Activated CD4-positive, CD25-positive, alpha-beta regulatory T cell treated with anti-CD3 and anti-CD28 coated beads, Interleukin-2, amount 50 U/mL, for 72 hours (primary cell): ENCODE results near the gene FRS2.
A peak's percentile ranks its signal among the peaks of the same experiment; 100 is the strongest.
"Not testable (repeated sequence)": the region's sequence is repeated elsewhere in the genome, so short reads cannot be mapped to it uniquely, and the experiment has no call there.

Experiments
- DNase-seq: peaks from one replicate; pipeline ENCODE4 v3.0.0; 2021

The FRS2 gene, protein sequence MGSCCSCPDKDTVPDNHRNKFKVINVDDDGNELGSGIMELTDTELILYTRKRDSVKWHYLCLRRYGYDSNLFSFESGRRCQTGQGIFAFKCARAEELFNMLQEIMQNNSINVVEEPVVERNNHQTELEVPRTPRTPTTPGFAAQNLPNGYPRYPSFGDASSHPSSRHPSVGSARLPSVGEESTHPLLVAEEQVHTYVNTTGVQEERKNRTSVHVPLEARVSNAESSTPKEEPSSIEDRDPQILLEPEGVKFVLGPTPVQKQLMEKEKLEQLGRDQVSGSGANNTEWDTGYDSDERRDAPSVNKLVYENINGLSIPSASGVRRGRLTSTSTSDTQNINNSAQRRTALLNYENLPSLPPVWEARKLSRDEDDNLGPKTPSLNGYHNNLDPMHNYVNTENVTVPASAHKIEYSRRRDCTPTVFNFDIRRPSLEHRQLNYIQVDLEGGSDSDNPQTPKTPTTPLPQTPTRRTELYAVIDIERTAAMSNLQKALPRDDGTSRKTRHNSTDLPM

GRCh38 chr12:69470189-69471075 is at the start of gene FRS2:
Gene FRS2, plus strand, starts transcription at chr12:69470388. Its CDS starts 98,643 bp downstream, at chr12:69569031.
- DNase-seq = peak; percentile 86

DNA sequence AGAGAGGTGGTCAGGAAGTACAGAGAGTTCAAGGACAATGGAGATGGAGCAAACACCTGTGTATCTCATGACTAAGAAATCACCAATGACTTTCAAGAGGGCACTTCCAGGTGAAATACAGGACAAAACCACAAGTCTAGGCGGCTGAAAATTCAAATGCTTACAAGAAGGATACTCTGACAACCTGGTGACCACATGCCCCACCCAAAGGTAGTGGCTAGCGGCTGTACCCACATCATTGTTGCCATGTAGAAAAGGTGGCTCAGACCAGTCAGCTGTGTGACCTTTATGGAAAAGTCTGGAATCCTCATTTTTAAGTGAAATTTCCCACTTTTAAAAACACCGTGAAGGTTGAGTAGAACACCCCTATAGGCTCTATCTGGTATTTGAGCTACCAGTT is 48.6 kb upstream of the FRS2 start:
- DNase-seq = no peak

DNA sequence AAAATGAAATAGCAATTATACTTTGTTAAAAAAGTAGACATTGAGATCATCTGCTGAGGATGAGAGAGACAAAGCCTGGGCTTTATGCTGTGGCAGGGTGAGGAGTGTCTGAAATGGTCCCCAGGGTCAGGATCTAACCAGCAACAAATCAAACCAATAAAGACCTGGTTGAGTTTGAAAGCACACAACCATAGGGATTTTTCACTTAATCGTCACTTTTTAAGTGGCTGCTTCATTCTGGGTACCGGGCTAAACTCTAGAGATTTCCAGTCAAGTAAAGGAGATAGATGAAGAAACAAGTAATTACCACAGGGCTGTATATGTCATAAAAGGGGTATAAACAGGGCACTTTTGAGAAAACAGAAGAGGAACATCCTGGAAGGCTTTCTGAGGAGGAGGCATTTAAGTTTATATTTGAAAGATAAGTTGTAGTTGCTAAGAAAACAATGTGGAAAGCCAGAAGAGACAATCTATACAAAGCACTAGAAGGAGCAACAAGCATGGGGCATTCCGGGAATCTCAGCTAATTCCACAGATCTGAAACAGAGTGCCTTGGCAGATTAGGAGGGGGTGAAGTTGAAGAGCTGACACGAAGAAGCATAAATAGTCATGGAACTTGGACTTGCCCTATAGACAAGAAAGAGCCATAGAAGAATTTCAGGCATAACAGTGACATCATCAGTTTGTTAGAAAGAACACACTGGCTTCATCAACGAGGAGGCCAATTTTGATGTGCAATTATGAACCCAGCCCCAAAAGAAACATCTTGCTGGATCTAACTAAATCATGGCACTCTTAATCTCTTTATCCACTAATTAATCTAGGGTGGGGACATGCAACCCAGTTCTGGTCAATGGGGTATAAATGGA is 46.9 kb upstream of the FRS2 start:
- DNase-seq = no peak

DNA sequence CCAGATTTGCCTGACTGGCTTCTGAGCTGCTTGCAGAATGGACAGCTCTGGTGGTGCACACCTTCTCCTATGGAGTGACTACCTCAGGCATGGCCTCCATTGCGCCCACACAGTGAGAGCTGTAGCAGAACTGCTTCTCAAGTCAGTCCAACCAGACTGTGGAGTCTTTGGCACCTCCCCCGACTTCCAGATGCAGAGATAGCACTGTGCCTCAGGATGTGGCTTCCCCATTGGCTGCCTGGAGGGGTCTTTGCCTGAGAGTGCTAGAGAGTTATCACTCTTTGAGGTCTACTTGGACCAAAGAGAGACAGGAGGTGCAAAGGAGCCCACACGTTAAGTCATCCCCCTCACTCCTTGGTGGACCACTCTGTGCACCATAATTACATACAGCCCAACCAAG is 44.8 kb upstream of the FRS2 start:
- DNase-seq = no peak

- DNase-seq = no peak
These were observed 41.7 kb upstream of the FRS2 start for GRCh38 chr12:69428351-69429073.

- no peak for DNase-seq
These were observed 39.1 kb upstream of the FRS2 start for GRCh38 chr12:69430942-69431590.

- DNase-seq = no peak
These were observed 38.5 kb upstream of the FRS2 start for GRCh38 chr12:69431591-69432222.

DNA sequence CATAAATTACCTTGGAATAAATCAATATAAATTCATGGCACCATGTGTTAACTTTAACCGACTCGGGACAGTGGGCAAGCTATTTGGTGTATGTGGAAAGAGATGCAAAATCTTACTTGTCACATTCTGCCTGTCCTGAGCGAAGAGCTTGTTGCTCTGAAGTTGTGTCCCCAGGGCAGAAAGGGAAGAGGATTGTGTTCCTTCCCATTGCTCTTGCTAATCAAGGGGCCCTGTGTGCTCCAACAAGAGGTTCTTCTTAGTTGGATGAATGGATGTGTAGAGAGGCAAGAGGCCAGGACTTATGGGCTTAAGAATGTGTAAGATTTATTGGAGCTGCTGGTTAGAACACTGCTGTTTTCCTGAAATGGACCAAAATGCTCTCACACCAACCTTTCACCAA is 36.5 kb upstream of the FRS2 start:
- DNase-seq = no peak

DNA sequence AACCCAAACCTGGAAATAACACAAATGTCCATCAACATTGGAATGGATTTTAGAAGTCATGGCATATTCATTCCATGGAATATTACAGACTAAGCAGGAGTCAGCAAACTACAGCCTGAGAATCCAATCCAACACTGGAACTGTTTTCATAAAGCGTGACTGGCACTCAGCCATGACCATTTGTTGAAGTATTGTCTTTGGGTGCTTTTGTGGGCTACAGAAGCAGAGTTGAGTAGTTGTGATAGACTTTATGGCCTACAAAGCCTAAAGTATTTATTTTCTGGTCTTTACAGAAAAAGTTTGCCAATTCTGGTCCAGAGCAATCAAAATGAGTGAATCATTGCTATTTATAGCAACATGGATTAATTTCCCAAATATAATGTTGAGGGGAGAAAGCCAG is 34.5 kb upstream of the FRS2 start:
- DNase-seq = no peak

GRCh38 chr12:69437073-69437472 is 33.1 kb upstream of the FRS2 start:
- DNase-seq = no peak

DNA sequence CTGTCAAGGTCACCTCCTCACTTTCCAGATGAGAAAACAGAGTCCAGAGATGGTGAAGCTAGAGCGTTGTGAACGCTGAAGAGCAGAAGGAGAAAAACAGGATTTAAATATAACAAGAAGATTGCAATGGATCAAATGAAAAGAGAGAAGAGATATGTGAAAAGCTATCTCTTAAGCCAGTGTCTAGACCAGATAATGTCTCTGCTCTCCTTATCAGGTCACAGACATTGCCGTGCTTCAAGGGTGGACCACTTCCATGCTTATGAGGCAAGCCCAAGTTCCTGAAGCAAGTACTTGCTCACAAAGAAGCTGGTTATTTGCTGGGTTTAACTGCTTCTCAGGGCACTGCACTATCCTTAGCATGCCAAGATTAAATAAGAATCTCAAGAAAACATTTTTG is 31.6 kb upstream of the FRS2 start:
- DNase-seq = no peak

DNA sequence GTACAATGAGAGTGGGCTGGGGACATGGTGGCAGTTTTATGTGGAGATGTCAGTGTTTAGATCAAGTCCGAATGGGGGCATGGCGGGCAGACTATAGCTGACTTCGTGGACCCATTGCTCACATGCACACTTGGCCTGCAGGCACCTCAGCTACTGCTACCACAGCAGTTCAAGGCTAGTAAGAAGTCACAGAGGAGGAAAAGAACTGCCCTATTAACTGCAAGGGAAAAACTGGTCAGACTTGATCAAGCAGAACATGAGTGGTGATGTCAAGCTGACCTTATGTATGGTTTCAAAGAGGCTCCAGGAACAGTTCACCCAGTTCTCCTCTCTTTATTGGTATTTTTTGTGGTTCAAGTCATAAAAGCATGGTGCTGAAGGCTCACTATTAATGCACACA is 30.2 kb upstream of the FRS2 start:
- DNase-seq = no peak

- no peak for DNase-seq
These were observed 29.3 kb upstream of the FRS2 start for GRCh38 chr12:69440886-69441285.

GRCh38 chr12:69442894-69443293 is 27.3 kb upstream of the FRS2 start:
- no peak for DNase-seq

- no peak for DNase-seq
These were observed 26.3 kb upstream of the FRS2 start for GRCh38 chr12:69443916-69444315.

GRCh38 chr12:69447892-69448291 is 22.3 kb upstream of the FRS2 start:
- no peak for DNase-seq

DNA sequence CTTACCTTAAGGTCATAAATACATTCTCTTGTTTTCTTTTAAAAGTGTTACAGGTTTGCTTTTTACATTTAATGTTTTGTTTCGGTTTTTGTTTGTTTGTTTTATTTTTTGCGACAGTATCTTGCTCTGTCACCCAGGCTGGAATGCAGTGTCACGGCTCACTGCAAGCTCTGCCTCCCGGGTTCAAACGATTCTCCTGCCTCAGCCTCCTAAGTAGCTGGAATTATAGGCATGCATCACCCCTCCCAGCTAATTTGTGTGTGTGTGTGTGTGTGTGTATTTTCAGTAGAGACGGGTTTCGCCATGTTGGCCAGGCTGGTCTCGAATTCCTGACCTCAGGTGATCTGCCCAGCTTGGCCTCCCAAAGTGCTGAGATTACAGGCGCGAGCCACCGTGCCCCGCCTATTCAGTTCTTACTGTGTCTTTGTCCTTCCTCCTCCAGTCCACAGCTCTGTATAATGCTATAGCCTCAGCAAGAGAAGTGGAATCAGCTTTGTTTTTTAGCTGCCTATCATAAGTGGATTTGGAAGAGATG is 17.5 kb upstream of the FRS2 start:
- DNase-seq = not testable (repeated sequence)

GRCh38 chr12:69456239-69456638 is 13.9 kb upstream of the FRS2 start:
- DNase-seq = no peak

DNA sequence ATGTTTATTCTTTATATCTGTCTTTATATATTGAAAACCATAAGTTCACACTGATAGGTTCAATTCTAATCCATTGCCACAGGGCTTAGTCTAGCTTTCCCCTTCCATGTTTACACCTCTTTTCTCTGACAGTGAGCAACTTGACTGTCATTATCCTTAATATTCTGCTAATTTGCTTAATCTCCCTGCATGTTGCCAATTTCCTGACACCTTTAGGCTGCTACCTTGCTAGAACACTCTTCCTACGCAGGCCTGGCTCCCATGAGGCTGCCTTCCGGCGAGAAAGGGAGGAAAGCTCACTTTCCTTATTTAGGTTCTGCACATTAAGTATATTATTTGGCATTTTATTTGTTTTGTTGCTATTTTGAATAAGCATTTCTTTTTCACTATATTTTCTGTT is 12.8 kb upstream of the FRS2 start:
- no peak for DNase-seq

GRCh38 chr12:69459477-69459876 is 10.7 kb upstream of the FRS2 start:
- no peak for DNase-seq

DNA sequence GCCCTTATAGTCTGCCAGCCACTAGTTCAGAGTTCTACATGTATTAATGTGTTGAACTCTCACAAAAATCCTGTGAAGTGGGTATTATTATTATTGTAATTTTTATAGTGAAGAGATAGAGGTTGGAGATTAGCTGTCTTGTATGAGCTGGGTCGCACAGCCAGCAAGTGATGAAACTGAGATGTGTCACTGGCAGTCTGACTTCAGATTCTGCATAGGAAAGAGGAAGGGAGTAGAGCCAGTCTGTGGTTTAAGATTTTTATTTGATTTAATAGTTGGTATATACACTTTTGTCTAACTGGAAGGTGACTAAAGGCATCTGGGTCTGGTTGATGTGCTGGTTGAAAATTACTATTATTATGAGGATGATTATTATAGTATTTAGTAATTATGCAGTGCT is 5.8 kb upstream of the FRS2 start:
- DNase-seq = no peak
